PC-9 (cell line): ENCODE data around the gene BRWD1. TPM values are rescaled to one million over a fixed set of nuclear protein-coding genes. Genes with fewer than 3 reads are reported as not detected.
A peak's percentile ranks its signal among the peaks of the same experiment; 100 is the strongest.

Source experiments
- BruUV-seq: library from RNA; stranded (reverse); fragments of 400-500 nt; replicated peaks from 2 replicates; lab custom pipeline; 2021; lab: Mats Ljungman, UMichigan
- CTCF ChIA-PET: fragments of 300-600 bp; sonication (Branson Sonifier 250); formaldehyde crosslinking; loops from one replicate; lab custom pipeline; 2022; ENCODE audit warnings: antibody characterized with exemption; lab: Charles Lee
- POLR2A ChIA-PET: fragments of 300-600 bp; sonication (Branson Sonifier 250); formaldehyde crosslinking; loops from one replicate; lab custom pipeline; 2022; ENCODE audit warnings: antibody characterized with exemption; ENCODE audit not compliant: unreplicated experiment; lab: Charles Lee
- DNase-seq, 2 experiments: peaks; one replicate each; pipeline versions ENCODE4 v3.0.0 to v3.0.0-alpha.2; 2015 to 2022; ENCODE audit warnings: mixed read lengths in 1 of 2
- H2AFZ ChIP-seq: fragments of 200-600 bp; sonication (generic); 2 replicates; pipeline ENCODE4 v1.8.1; 2017; ENCODE audit warnings: antibody characterized with exemption
- H3F3A ChIP-seq: fragments of 200-600 bp; sonication (generic); 2 replicates; pipeline ENCODE4 v1.8.1; 2017; ENCODE audit warnings: antibody characterized with exemption, mild to moderate bottlenecking, low read depth; ENCODE audit not compliant: insufficient read depth
- H3K27ac ChIP-seq: fragments of 200-600 bp; sonication (generic); 2 replicates; pipeline ENCODE4 v1.6.1; 2016; ENCODE audit warnings: mixed run types
- H3K27me3 ChIP-seq: fragments of 200-600 bp; sonication (generic); 2 replicates; pipeline ENCODE4 v1.6.1; 2016; ENCODE audit warnings: low read depth, mixed run types; ENCODE audit not compliant: insufficient read depth
- H3K36me3 ChIP-seq: fragments of 200-600 bp; sonication (generic); 2 replicates; pipeline ENCODE4 v1.6.1; 2016; ENCODE audit warnings: low read depth, mixed run types
- H3K4me1 ChIP-seq: fragments of 200-600 bp; sonication (generic); replicated peaks from 2 replicates; pipeline ENCODE4 v1.6.1; 2016; ENCODE audit warnings: mixed run types; ENCODE audit not compliant: insufficient read depth
- H3K4me2 ChIP-seq: fragments of 200-600 bp; sonication (generic); 2 replicates; pipeline ENCODE4 v1.6.1; 2017; ENCODE audit warnings: mixed run types
- H3K4me3 ChIP-seq: fragments of 200-600 bp; sonication (generic); 2 replicates; pipeline ENCODE4 v1.6.1; 2016; ENCODE audit warnings: mixed run types
- H3K79me2 ChIP-seq: fragments of 200-600 bp; sonication (generic); 2 replicates; pipeline ENCODE4 v1.6.1; 2017; ENCODE audit warnings: low read depth, mixed run types
- H3K9me2 ChIP-seq: fragments of 200-600 bp; sonication (generic); 2 replicates; pipeline ENCODE4 v1.8.1; 2017; ENCODE audit warnings: mild to moderate bottlenecking; ENCODE audit not compliant: insufficient read depth
- H3K9me3 ChIP-seq: fragments of 200-600 bp; sonication (generic); 2 replicates; pipeline ENCODE4 v1.8.1; 2016; ENCODE audit warnings: low read depth; ENCODE audit not compliant: insufficient read depth
- H4K20me1 ChIP-seq: fragments of 200-600 bp; sonication (generic); 2 replicates; pipeline ENCODE4 v1.8.1; 2017; ENCODE audit not compliant: insufficient read depth
- CTCF ChIP-seq: fragments of 200-600 bp; sonication (generic); conservative IDR thresholded peaks from 2 replicates; pipeline ENCODE4 v1.6.1; 2017; ENCODE audit warnings: mixed run types, antibody characterized with exemption, mild to moderate bottlenecking, moderate library complexity
- EZH2 ChIP-seq: fragments of 200-600 bp; sonication (generic); IDR thresholded peaks from 2 replicates; pipeline ENCODE4 v1.8.0; 2017; ENCODE audit warnings: antibody characterized with exemption, low read depth
- intact Hi-C: fragments of 100-400 bp; cut with micrococcal nuclease; formaldehyde crosslinking; loops from one replicate; pipeline ENCODE4 v1.10.0; 2022; ENCODE audit not compliant: unreplicated experiment
- total RNA-seq: library from RNA; stranded (reverse); gene quantifications from 2 replicates; pipeline ENCODE4 v1.2.3, GENCODE V29; 2021

BRWD1 gene
- total RNA-seq, 1 experiment from 2014 or later: 42.9 TPM

GRCh38 chr21:39314143-39315027, 953 bp upstream of the BRWD1 start:
- Histone ChIP-seq H3K9me2 (no peaks in the 10 kb centered on the region), H3K9me3 (no peaks in the 10 kb centered on the region), H2AFZ (peak overlapping the region; percentile 86), H3F3A (peaks cover 10% of the 10 kb centered on the region; the same call in 1 of the 2 replicates), H3K27ac (peak overlapping the region; percentile 85), H3K4me1 (peaks cover 28% of the 10 kb centered on the region), H3K4me3 (peak overlapping the region; percentile 81), H3K36me3 (0 out of 2 replicates have a peak, but pooled peaks cover 6% of the 10 kb centered on the region), H3K4me2 (peak overlapping the region; percentile 95), H3K27me3 (no peaks in the 10 kb centered on the region), H3K79me2 (peaks cover 37% of the 10 kb centered on the region), H4K20me1 (peaks cover 6% of the 10 kb centered on the region; the same call in 1 of the 2 replicates)
- DNase-seq: peak; percentile 6 to 38
- BruUV-seq: TSS peak; percentile 66
- CTCF ChIA-PET: no interaction called here
- POLR2A ChIA-PET: no interaction called here
- TF ChIP-seq CTCF: no peak
- TF ChIP-seq EZH2: no peak
- intact Hi-C loops: loop anchor here (5.0 kb wide), 1 partner anchor 133 kb away; the partner anchor contains the start of gene LCA5L

- Histone ChIP-seq H3K4me1 (peaks cover 22% of the 10 kb centered on the region), H4K20me1 (peaks cover 10% of the 10 kb centered on the region; the same call in 1 of the 2 replicates), H3F3A (peaks cover 10% of the 10 kb centered on the region; the same call in 1 of the 2 replicates), H3K9me2 (no peaks in the 10 kb centered on the region), H3K79me2 (peaks cover 50% of the 10 kb centered on the region), H2AFZ (no peak overlapping the region), H3K4me3 (peak overlapping the region; percentile 81; the same call in 1 of the 2 replicates), H3K9me3 (no peaks in the 10 kb centered on the region), H3K36me3 (0 out of 2 replicates have a peak, but pooled peaks cover 6% of the 10 kb centered on the region), H3K27me3 (no peaks in the 10 kb centered on the region), H3K4me2 (peak overlapping the region; percentile 36; the same call in 1 of the 2 replicates), H3K27ac (peak overlapping the region; percentile 85; the same call in 1 of the 2 replicates)
- DNase-seq: peak in 1 of 2 experiments; percentile 29
- CTCF ChIA-PET: interaction anchor here (0.5 to 1.6 kb wide), 3 partner anchors 74 to 128 kb away, joined by 3 to 7 read pairs (median 4); no protein-coding TSS in a partner anchor
- TF ChIP-seq CTCF (no peak), EZH2 (no peak)
- no TSS peak for BruUV-seq
- POLR2A ChIA-PET: no interaction called here
- intact Hi-C loops: loop anchor here (5.0 kb wide), 1 partner anchor 134 kb away; the partner anchor contains the start of gene LCA5L
Measured at GRCh38 chr21:39313042-39313570, 326 bp downstream of the BRWD1 start.
